ENCODE measurements around the gene SIRPB1.
"Not testable (repeated sequence)": the region's sequence is repeated elsewhere in the genome, so short reads cannot be mapped to it uniquely, and the experiment has no call there.

SIRPB1 gene

DNA sequence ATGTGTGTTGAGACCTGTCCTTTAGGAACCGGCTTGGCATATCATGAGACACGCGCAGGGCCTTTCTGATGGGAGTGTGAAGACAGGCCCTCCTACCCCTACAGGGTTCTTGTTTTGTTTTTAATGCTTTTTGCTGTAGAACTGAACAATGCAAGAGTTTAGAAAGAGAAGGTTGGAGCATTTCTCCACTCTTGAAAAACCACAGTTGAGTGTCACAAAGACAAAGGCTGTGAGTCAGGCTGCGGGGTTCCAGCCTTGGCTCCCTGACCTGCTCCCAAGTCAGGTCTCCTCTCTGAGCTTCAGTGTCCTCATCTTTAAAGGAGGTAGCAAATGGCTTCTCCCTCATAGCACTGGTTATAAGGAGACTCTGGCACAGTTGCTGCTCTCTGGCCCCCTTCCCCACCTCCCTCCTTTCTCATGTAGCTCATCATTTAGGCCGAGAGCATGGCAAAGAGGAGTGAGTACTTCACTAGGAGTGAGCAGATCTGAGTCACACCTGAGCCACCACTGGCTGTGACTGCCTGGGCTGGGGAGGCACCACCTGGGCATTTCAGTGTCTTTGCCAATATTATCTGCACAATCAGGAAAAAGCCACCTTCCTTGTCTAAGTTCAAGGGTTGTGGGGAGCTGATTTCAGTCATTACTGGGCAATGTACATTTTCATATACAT lies 11.0 kb downstream of the SIRPB1 start:
- in situ Hi-C loops (cut with MboI; ENCODE audit: low sequenced_read_pairs); H3K36me3 ChIP-seq (replicated peaks); DNase-seq (ENCODE audit: low spot score in 2 of 2); H3K27me3 ChIP-seq (ENCODE audit: low read depth); H3K4me3 ChIP-seq; H3K9me3 ChIP-seq; H3K4me1 ChIP-seq: not testable (repeated sequence)

DNA sequence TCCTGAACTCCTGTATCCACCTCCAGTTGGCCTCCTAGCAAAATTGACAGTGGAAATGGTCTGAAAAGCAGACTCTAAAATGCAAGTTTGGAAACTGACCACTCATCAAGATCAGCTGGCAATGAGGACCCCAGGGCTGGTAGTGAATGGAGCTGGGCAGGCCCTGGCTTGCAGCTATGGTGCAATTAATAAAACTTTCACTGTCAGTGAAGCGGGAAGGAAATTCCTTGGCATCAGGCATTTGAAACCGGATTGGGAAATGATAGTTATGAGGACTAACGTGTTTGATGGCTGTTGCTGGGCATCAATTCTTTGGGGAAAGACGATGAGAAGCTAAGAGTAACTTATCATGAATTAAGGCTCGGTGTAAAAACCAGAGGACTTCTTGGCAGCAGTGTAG lies 19.1 kb downstream of the SIRPB1 start:
- DNase-seq (ENCODE audit: low spot score in 2 of 2) = no peak
- H3K4me3 ChIP-seq = no peak overlapping the region
- H3K36me3 ChIP-seq (replicated peaks) = no peaks in the 10 kb centered on the region
- in situ Hi-C loops (cut with MboI; ENCODE audit: low sequenced_read_pairs) = no loop called here
- no peaks in the 10 kb centered on the region for H3K9me3 ChIP-seq
- H3K4me1 ChIP-seq = no peaks in the 10 kb centered on the region
- no peaks in the 10 kb centered on the region for H3K27me3 ChIP-seq (ENCODE audit: low read depth)

DNA sequence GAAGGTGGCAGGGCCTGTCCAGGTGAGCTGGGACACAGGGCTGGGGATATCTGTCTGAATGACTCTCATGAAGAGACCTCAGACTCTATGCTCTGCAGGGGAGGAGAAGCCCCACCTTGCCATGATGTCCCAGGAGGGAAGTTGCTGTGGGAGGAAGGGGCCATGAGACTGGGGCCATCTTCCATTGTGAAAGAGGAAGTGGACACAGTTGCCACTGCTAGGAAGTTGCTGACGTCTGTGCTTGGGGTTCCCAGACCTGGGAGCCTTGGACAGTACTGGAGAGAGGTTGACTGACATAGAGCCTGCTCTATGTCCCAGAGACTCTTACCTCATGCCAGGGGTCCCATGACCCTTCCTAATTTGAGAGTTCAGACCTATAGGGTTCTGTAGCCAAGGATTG lies 24.5 kb downstream of the SIRPB1 start:
- Histone ChIP-seq H3K27me3 (ENCODE audit: low read depth) (no peaks in the 10 kb centered on the region), H3K4me1 (no peaks in the 10 kb centered on the region), H3K9me3 (no peaks in the 10 kb centered on the region), H3K36me3 (replicated peaks) (no peaks in the 10 kb centered on the region), H3K4me3 (no peak overlapping the region)
- in situ Hi-C loops (cut with MboI; ENCODE audit: low sequenced_read_pairs) = no loop called here
- DNase-seq (ENCODE audit: low spot score in 2 of 2) = no peak

DNA sequence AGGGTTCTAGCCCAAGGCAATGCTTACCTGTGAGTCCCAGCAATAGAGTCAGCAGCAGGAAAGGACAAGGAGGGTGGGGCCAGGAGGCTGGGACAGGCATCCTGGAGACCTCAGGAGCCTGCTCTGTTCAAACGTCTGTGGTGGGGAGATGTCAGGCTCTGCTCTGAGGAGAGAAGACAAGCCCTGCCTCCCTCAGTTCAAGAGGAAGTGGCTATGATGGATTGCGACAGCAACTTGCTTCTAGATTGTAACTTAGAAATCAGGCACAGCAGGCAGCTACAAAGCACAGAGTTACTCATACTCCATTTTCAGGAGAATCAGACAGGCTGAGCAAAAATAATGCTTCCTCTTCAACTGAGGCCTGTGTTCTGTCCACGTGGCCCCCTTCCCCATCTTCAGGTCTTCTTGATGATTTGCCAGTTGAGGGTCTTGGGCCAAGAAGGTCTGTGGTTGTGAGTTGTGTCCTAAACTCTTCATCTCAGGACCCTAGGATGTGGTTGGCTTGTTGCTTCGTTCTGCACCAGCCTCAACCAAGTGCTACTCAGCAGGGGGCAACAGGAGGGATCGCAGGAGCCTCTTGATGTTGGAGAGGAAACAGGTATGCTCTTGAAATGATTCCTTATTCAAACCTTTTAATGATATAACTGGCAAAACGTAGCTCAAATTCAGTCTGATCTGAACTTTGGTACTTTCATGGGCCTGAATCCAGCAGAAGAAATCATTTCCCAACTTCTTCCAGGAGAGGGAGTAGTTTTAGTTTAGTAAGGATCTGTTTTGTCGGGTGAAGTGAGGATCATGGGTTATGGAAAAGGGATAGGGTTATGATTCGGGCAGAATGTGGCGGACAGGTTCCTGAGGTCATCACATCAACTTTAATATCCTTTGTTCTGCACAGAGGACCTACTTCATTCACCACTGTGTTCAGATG lies 31.0 kb downstream of the SIRPB1 start:
- no peaks in the 10 kb centered on the region for H3K36me3 ChIP-seq (replicated peaks)
- H3K4me3 ChIP-seq = no peak overlapping the region
- no peak for DNase-seq (ENCODE audit: low spot score in 2 of 2)
- no peaks in the 10 kb centered on the region for H3K4me1 ChIP-seq
- no peaks in the 10 kb centered on the region for H3K27me3 ChIP-seq (ENCODE audit: low read depth)
- H3K9me3 ChIP-seq = no peaks in the 10 kb centered on the region
- in situ Hi-C loops (cut with MboI; ENCODE audit: low sequenced_read_pairs) = no loop called here

DNA sequence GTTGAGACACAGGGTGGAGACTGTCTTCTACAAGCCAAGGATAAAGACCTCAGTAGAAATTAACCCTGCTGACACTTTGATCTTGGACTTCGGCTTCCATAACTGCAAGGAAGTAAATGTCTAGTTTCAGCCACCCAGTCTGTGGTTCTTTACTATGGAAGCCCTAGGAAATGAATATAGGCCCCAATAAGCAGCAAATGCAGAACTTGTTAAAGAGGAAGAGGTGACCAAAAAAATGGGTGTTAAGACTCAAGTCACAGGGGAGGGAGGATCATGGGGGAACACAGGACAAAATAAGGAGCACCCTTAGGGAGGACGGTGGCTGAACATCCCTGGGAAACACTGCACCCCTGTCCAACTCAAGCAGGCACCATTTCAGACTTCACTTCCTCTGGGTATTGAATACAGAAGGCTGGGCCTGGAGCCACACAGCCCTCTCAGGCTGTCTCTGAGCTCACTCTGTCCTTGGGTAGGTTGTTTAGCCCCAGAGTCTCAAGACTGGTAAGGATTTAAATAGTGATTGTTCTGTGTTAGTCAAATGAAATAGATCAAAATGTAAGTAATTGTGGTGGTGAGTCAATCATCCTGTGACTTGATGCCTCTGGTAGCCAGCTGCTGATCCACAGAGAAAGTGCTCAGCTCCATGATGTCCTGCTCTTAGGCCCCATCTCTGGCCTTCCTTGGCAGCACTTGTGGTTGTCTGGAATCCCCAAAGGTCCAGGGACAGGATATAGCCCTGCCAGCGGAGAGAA lies 31.9 kb downstream of the SIRPB1 start:
- in situ Hi-C loops (cut with MboI; ENCODE audit: low sequenced_read_pairs) = no loop called here
- no peak overlapping the region for H3K4me3 ChIP-seq
- H3K9me3 ChIP-seq = no peaks in the 10 kb centered on the region
- H3K4me1 ChIP-seq = no peaks in the 10 kb centered on the region
- no peaks in the 10 kb centered on the region for H3K36me3 ChIP-seq (replicated peaks)
- DNase-seq (ENCODE audit: low spot score in 2 of 2) = no peak
- no peaks in the 10 kb centered on the region for H3K27me3 ChIP-seq (ENCODE audit: low read depth)

DNA sequence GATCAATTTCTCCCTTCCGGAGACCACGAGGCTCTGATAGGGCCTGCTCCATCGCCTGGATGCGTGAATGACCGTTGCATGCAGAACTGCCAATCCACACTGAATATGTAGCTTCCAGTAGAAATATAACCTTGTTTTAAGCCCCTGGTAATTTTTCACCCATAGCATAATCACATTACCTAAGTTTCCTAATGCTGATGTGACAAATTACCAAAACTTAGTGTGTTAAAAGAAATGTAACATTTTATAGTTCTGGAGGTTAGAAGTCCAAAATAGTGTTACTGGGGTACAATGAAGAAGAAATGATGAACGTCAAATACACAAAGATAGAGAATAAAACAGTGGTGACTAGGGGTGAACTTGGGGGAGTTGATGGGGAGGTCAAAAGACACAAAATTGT lies 40.3 kb downstream of the SIRPB1 start:
- Histone ChIP-seq H3K4me3 (no peak overlapping the region), H3K27me3 (ENCODE audit: low read depth) (no peaks in the 10 kb centered on the region), H3K9me3 (no peaks in the 10 kb centered on the region), H3K36me3 (replicated peaks) (no peaks in the 10 kb centered on the region), H3K4me1 (no peaks in the 10 kb centered on the region)
- in situ Hi-C loops (cut with MboI; ENCODE audit: low sequenced_read_pairs) = no loop called here
- DNase-seq (ENCODE audit: low spot score in 2 of 2) = no peak

DNA sequence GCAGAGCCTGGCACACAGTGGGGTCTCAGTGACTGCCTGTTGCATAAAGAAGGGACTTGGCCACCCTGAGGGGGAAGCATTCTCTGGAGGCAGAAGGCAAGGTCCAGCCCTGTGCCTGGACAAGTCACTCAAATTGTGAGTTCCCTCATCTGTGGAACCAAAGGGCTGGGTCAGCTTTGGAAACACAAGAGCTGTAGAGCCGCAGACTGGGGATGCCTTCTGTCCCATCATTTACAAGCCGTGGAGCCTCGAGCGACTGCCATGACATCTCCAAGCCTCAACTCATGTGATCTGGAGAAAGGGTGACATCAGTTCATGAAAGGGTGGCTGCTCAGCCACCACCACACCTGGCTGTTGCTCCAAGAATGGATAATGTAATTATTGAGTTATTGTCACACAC lies 41.9 kb downstream of the SIRPB1 start:
- no peak for DNase-seq (ENCODE audit: low spot score in 2 of 2)
- in situ Hi-C loops (cut with MboI; ENCODE audit: low sequenced_read_pairs) = no loop called here
- no peak overlapping the region for H3K4me3 ChIP-seq
- no peaks in the 10 kb centered on the region for H3K27me3 ChIP-seq (ENCODE audit: low read depth)
- H3K4me1 ChIP-seq = no peaks in the 10 kb centered on the region
- H3K9me3 ChIP-seq = no peaks in the 10 kb centered on the region
- no peaks in the 10 kb centered on the region for H3K36me3 ChIP-seq (replicated peaks)

DNA sequence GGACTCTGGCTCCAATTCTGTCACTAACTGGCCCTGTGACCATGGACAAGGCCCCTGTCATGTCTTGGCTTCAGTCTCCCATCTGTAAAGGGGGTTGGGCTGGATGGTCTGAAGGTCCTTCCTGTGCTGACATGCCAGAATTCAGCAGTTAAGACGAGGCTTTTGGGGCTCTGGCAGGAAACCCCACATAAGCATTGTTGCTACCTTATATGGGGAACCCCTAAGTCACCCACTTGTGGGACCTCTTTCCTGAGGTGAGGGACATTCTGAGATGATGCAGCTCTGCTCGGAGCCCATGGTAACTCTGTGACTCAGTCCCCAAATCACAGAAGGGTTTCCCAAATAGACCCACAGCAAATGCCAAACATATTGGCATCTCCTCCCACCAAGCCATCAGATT lies 42.5 kb downstream of the SIRPB1 start:
- H3K4me3 ChIP-seq; H3K27me3 ChIP-seq (ENCODE audit: low read depth); H3K9me3 ChIP-seq; DNase-seq (ENCODE audit: low spot score in 2 of 2); in situ Hi-C loops (cut with MboI; ENCODE audit: low sequenced_read_pairs); H3K4me1 ChIP-seq; H3K36me3 ChIP-seq (replicated peaks): not testable (repeated sequence)

DNA sequence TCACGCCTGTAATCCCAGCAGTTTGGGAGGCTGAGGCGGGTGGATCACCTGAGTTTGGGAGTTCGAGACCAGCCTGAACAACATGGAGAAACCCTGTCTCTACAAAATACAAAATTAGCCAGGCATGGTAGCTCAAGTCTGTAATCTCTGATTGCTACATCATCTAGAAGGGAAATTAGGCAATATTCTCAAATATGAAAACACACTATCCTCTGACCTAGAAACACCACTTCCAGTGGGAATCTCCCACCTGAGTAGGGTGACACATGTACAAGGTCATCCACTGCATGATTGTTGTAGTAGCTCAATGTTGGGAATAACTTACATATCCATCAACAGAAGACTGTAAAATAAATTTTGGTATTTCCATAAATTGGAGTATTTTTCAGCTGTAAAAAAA lies 43.2 kb downstream of the SIRPB1 start:
- Histone ChIP-seq H3K9me3 (no peaks in the 10 kb centered on the region), H3K4me3 (no peak overlapping the region), H3K4me1 (no peaks in the 10 kb centered on the region), H3K36me3 (replicated peaks) (no peaks in the 10 kb centered on the region), H3K27me3 (ENCODE audit: low read depth) (no peaks in the 10 kb centered on the region)
- in situ Hi-C loops (cut with MboI; ENCODE audit: low sequenced_read_pairs) = no loop called here
- DNase-seq (ENCODE audit: low spot score in 2 of 2) = no peak

DNA sequence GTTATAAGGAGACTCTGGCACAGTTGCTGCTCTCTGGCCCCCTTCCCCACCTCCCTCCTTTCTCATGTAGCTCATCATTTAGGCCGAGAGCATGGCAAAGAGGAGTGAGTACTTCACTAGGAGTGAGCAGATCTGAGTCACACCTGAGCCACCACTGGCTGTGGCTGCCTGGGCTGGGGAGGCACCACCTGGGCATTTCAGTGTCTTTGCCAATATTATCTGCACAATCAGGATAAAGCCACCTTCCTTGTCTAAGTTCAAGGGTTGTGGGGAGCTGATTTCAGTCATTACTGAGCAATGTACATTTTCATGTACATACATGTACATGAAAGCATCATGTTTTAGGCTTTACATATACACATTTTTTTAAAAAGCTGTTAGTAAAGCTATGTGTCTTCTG lies 43.8 kb downstream of the SIRPB1 start:
- H3K4me1 ChIP-seq; DNase-seq (ENCODE audit: low spot score in 2 of 2); H3K4me3 ChIP-seq; H3K9me3 ChIP-seq; in situ Hi-C loops (cut with MboI; ENCODE audit: low sequenced_read_pairs); H3K36me3 ChIP-seq (replicated peaks); H3K27me3 ChIP-seq (ENCODE audit: low read depth): not testable (repeated sequence)

DNA sequence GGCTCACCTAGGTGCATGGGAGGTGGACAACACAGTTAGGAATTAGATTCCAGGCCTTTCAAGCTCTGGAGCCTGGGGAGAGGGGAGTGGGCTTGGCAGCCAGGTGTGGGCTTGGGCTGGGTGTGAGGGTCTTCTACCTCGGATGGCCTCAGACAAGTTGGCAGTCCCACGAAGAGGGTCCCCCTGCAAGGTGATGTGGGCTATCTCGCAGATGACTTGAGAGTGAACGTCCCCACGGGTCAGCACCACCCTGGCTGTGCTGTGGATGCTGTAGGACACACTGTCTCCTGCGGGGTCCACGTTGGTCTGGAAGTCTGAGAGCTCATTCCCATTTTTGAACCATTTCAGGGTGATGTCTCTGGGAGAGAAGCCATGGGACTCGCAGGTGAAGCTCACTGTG lies 48.2 kb downstream of the SIRPB1 start:
- H3K36me3 ChIP-seq (replicated peaks); DNase-seq (ENCODE audit: low spot score in 2 of 2); H3K27me3 ChIP-seq (ENCODE audit: low read depth); H3K9me3 ChIP-seq; H3K4me1 ChIP-seq; H3K4me3 ChIP-seq; in situ Hi-C loops (cut with MboI; ENCODE audit: low sequenced_read_pairs): not testable (repeated sequence)

Measured in HAP-1 (cell line).